Measurements from ENCODE around the gene CYP2C18. TPM values are rescaled to one million over a fixed set of nuclear protein-coding genes. Genes with fewer than 3 reads are reported as not detected.
"Not testable (repeated sequence)": the region's sequence is repeated elsewhere in the genome, so short reads cannot be mapped to it uniquely, and the experiment has no call there.

Gene CYP2C18
- total RNA-seq, 4 donors from 2014 or later: 2.7 to 6.8 (median 5.7) TPM

- no peak overlapping the region for H3K4me3 ChIP-seq (ENCODE audit: low read depth, poor library complexity, severe bottlenecking)
- WGBS, 2 donors: 76 to 90% methylated on average over 2 of the region's 2 CpGs
- DNase-seq (ENCODE audit: low spot score in 2 of 2): no peak
- TF ChIP-seq CTCF (IDR thresholded peaks at IDR 0.05) (no peak), POLR2A (IDR thresholded peaks at IDR 0.05) (no peak)
- intact Hi-C loops (cut with DNase I; ENCODE audit: low total_unique reads): no loop called here
Measured at GRCh38 chr10:94678475-94678874, 5.1 kb upstream of the CYP2C18 start.

- DNase-seq (ENCODE audit: low spot score in 2 of 2): no peak
- H3K4me3 ChIP-seq (ENCODE audit: low read depth, poor library complexity, severe bottlenecking): no peak overlapping the region
- WGBS, 2 donors: 15 to 18% methylated on average over 1 of the region's 1 CpG
- intact Hi-C loops (cut with DNase I; ENCODE audit: low total_unique reads): no loop called here
- TF ChIP-seq POLR2A (IDR thresholded peaks at IDR 0.05): no peak
- TF ChIP-seq CTCF (IDR thresholded peaks at IDR 0.05): no peak
Measured at GRCh38 chr10:94680544-94680943, 3.0 kb upstream of the CYP2C18 start.

GRCh38 chr10:94682636-94683035, 893 bp upstream of the CYP2C18 start:
- intact Hi-C loops (cut with DNase I; ENCODE audit: low total_unique reads); DNase-seq (ENCODE audit: low spot score in 2 of 2); H3K4me3 ChIP-seq (ENCODE audit: low read depth, poor library complexity, severe bottlenecking): not testable (repeated sequence)
- WGBS, 2 donors: 32 to 43% methylated on average over 4 of the region's 4 CpGs

- no peak overlapping the region for H3K4me3 ChIP-seq (ENCODE audit: low read depth, poor library complexity, severe bottlenecking)
- intact Hi-C loops (cut with DNase I; ENCODE audit: low total_unique reads): no loop called here
- 88 to 89% methylated on average over 11 of the region's 11 CpGs for WGBS, 2 donors
- no peak for TF ChIP-seq POLR2A (IDR thresholded peaks at IDR 0.05)
- TF ChIP-seq CTCF (IDR thresholded peaks at IDR 0.05): no peak
- no peak for DNase-seq (ENCODE audit: low spot score in 2 of 2)
Measured at GRCh38 chr10:94687625-94688248, 4.2 kb downstream of the CYP2C18 start.

GRCh38 chr10:94706089-94706488, 22.6 kb downstream of the CYP2C18 start:
- no peak for TF ChIP-seq CTCF (IDR thresholded peaks at IDR 0.05)
- WGBS, 2 donors: 89 to 96% methylated on average over 1 of the region's 1 CpG
- DNase-seq (ENCODE audit: low spot score in 2 of 2): no peak
- intact Hi-C loops (cut with DNase I; ENCODE audit: low total_unique reads): no loop called here
- H3K4me3 ChIP-seq (ENCODE audit: low read depth, poor library complexity, severe bottlenecking): no peak overlapping the region

- intact Hi-C loops (cut with DNase I; ENCODE audit: low total_unique reads): no loop called here
- no peak for DNase-seq (ENCODE audit: low spot score in 2 of 2)
Measured at GRCh38 chr10:94710578-94710977, 27.0 kb downstream of the CYP2C18 start.

More at GRCh38 chr10:94710578-94710977, 27.0 kb downstream of the CYP2C18 start:
- TF ChIP-seq CTCF (IDR thresholded peaks at IDR 0.05): no peak
- TF ChIP-seq POLR2A (IDR thresholded peaks at IDR 0.05): no peak
- H3K4me3 ChIP-seq (ENCODE audit: low read depth, poor library complexity, severe bottlenecking): no peak overlapping the region
